Vagina (tissue), 2 donors: ENCODE results near the gene DNAAF9. TPM values are rescaled to one million over a fixed set of nuclear protein-coding genes. Genes with fewer than 3 reads are reported as not detected.

ENCODE experiments used
- DNase-seq, 2 donors: peaks; one replicate each; pipeline ENCODE4 v3.0.0-alpha.2; 2017; ENCODE audit errors: extremely low spot score in 2 of 2
- H3K27ac ChIP-seq: fragments of 200-600 bp; sonication (generic); one replicate; pipeline ENCODE4 v1.5.1; 2019
- H3K27me3 ChIP-seq: fragments of 200-600 bp; sonication (generic); one replicate; pipeline ENCODE4 v1.5.1; 2019
- H3K36me3 ChIP-seq, 2 donors: fragments of 200-600 bp; sonication (generic); one replicate each; pipeline ENCODE4 v1.5.1; 2017 to 2019
- H3K4me1 ChIP-seq: fragments of 200-600 bp; sonication (generic); one replicate; pipeline ENCODE4 v1.5.1; 2019
- H3K4me3 ChIP-seq, 2 donors: fragments of 200-600 bp; sonication (generic); 1 replicate in 1 of 2; 2 replicates in 1 of 2; pipeline ENCODE4 v1.5.1; 2016 to 2019
- H3K9me3 ChIP-seq: fragments of 200-600 bp; sonication (generic); one replicate; pipeline ENCODE4 v1.5.1; 2019
- CTCF ChIP-seq, 3 experiments: fragments of 450-650 bp in 2 of 3; fragments of 200-600 bp in 1 of 3; sonication (generic) in 1 of 3; IDR thresholded peaks; one replicate each; pipeline ENCODE4 v1.5.1; 2017 to 2019; ENCODE audit warnings: antibody characterized with exemption in 3 of 3, mild to moderate bottlenecking in 2 of 3, moderate library complexity in 2 of 3
- POLR2A ChIP-seq, 2 donors: fragments of 450-650 bp; IDR thresholded peaks; one replicate each; pipeline ENCODE4 v1.6.1; 2017; ENCODE audit warnings: antibody characterized with exemption in 2 of 2, mild to moderate bottlenecking in 2 of 2, moderate library complexity in 2 of 2
- POLR2AphosphoS5 ChIP-seq, 2 donors: sonication (generic); formaldehyde crosslinking; IDR thresholded peaks; one replicate each; pipeline ENCODE4 v1.9.0; 2017; ENCODE audit warnings: antibody characterized with exemption in 2 of 2, mild to moderate bottlenecking in 2 of 2, low read depth in 1 of 2; ENCODE audit not compliant: insufficient read depth in 1 of 2
- intact Hi-C: fragments of 100-400 bp; cut with DNase I; formaldehyde crosslinking; loops from one replicate; pipeline ENCODE4 v1.15.1; 2023
- total RNA-seq: library from RNA; depleted of rRNA; stranded (reverse); fragments of >200 nt; gene quantifications from one replicate; pipeline ENCODE4 v1.2.3, GENCODE V29; 2016

DNAAF9 gene
- total RNA-seq, 1 donor from 2014 or later, result 18.4 TPM

- Histone ChIP-seq H3K9me3 (no peaks in the 10 kb centered on the region), H3K27me3 (no peaks in the 10 kb centered on the region), H3K36me3 (no peaks in the 10 kb centered on the region), H3K27ac (no peak overlapping the region), H3K4me3 (no peak overlapping the region), H3K4me1 (peaks cover 59% of the 10 kb centered on the region)
- intact Hi-C loops, result no loop called here
- no peak for DNase-seq
- TF ChIP-seq POLR2A (IDR thresholded peaks at IDR 0.05) (no peak), CTCF (IDR thresholded peaks at IDR 0.05) (no peak), POLR2AphosphoS5 (IDR thresholded peaks at IDR 0.05; ENCODE audit: insufficient read depth in 1 of 2, low read depth in 1 of 2) (no peak)
Observed at GRCh38 chr20:3400260-3401155, 7.0 kb downstream of the DNAAF9 start.

GRCh38 chr20:3398681-3399252 lies 8.7 kb downstream of the DNAAF9 start:
- H3K36me3 ChIP-seq, result no peaks in the 10 kb centered on the region
- no peaks in the 10 kb centered on the region for H3K9me3 ChIP-seq
- no peak overlapping the region for H3K27ac ChIP-seq
- no peak for TF ChIP-seq CTCF (IDR thresholded peaks at IDR 0.05)
- TF ChIP-seq POLR2AphosphoS5 (IDR thresholded peaks at IDR 0.05; ENCODE audit: insufficient read depth in 1 of 2, low read depth in 1 of 2), result no peak
- H3K4me1 ChIP-seq, result peaks cover 51% of the 10 kb centered on the region
- intact Hi-C loops, result no loop called here
- H3K4me3 ChIP-seq, result no peak overlapping the region
- H3K27me3 ChIP-seq, result no peaks in the 10 kb centered on the region
- DNase-seq, result no peak

GRCh38 chr20:3396492-3396891 lies 11.0 kb downstream of the DNAAF9 start:
- intact Hi-C loops, result no loop called here
- H3K27ac ChIP-seq, result no peak overlapping the region

DNA sequence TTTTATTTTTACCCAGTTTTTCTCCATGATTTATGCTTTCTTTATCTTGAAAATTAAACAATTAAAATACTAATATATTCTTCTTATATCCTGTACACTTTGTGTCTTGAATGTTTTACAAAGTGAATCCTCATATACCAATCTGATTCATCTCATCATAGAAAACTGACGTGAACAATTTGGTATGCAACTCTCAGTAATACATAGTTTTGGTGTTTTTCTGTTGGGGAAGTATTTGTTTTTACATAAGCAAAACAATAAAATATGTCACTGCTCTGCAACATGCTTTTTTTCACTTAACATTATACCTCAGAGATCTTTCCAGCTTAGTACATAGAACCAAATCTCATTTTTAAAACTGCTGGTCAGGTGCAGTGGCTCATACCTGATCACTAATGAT lies 14.7 kb downstream of the DNAAF9 start:
- no peak overlapping the region for H3K4me3 ChIP-seq
- DNase-seq, result no peak
- intact Hi-C loops, result no loop called here
- H3K9me3 ChIP-seq, result no peaks in the 10 kb centered on the region
- no peak for TF ChIP-seq POLR2AphosphoS5 (IDR thresholded peaks at IDR 0.05; ENCODE audit: insufficient read depth in 1 of 2, low read depth in 1 of 2)
- TF ChIP-seq POLR2A (IDR thresholded peaks at IDR 0.05), result no peak
- TF ChIP-seq CTCF (IDR thresholded peaks at IDR 0.05), result no peak
- H3K27ac ChIP-seq, result no peak overlapping the region
- H3K4me1 ChIP-seq, result peaks cover 16% of the 10 kb centered on the region
- no peaks in the 10 kb centered on the region for H3K36me3 ChIP-seq
- H3K27me3 ChIP-seq, result no peaks in the 10 kb centered on the region

More at GRCh38 chr20:3396492-3396891, 11.0 kb downstream of the DNAAF9 start:
- Histone ChIP-seq H3K4me1 (peaks cover 51% of the 10 kb centered on the region), H3K36me3 (no peaks in the 10 kb centered on the region), H3K4me3 (no peak overlapping the region), H3K27me3 (no peaks in the 10 kb centered on the region), H3K9me3 (no peaks in the 10 kb centered on the region)
- DNase-seq, result no peak
- TF ChIP-seq POLR2A (IDR thresholded peaks at IDR 0.05) (no peak), POLR2AphosphoS5 (IDR thresholded peaks at IDR 0.05; ENCODE audit: insufficient read depth in 1 of 2, low read depth in 1 of 2) (no peak), CTCF (IDR thresholded peaks at IDR 0.05) (no peak)
